Measurements from ENCODE around the gene JMJD8.

Gene JMJD8

GRCh38 chr16:645852-646678 lies 38.1 kb downstream of the JMJD8 start:
- DNase-seq (ENCODE audit: low read depth, low spot score): no peak
- H3K27ac ChIP-seq: no peak overlapping the region

- H3K27ac ChIP-seq: no peak overlapping the region
- DNase-seq (ENCODE audit: low read depth, low spot score): no peak
Measured at GRCh38 chr16:644556-644955, 39.6 kb downstream of the JMJD8 start.

GRCh38 chr16:643050-643368 lies 41.1 kb downstream of the JMJD8 start:
- DNase-seq (ENCODE audit: low read depth, low spot score): no peak
- no peak overlapping the region for H3K27ac ChIP-seq

GRCh38 chr16:642189-643049 lies 41.7 kb downstream of the JMJD8 start:
- no peak overlapping the region for H3K27ac ChIP-seq
- DNase-seq (ENCODE audit: low read depth, low spot score): no peak

- DNase-seq (ENCODE audit: low read depth, low spot score): no peak
- H3K27ac ChIP-seq: no peak within 1 kb of the TSS
Measured at GRCh38 chr16:641326-642188, 42.6 kb downstream of the JMJD8 start, which contains the start of gene MCRIP2. TSS of gene MCRIP2 (plus strand) at chr16:641828. CDS start at chr16:641992, 164 bp downstream.

GRCh38 chr16:640614-641013 lies 43.5 kb downstream of the JMJD8 start:
- H3K27ac ChIP-seq: no peak overlapping the region
- no peak for DNase-seq (ENCODE audit: low read depth, low spot score)

GRCh38 chr16:638836-639235 lies 45.3 kb downstream of the JMJD8 start:
- H3K27ac ChIP-seq: no peak overlapping the region
- no peak for DNase-seq (ENCODE audit: low read depth, low spot score)

GRCh38 chr16:638034-638543 lies 46.0 kb downstream of the JMJD8 start:
- H3K27ac ChIP-seq: no peak overlapping the region
- DNase-seq (ENCODE audit: low read depth, low spot score): no peak

GRCh38 chr16:637081-638018 lies 46.8 kb downstream of the JMJD8 start:
- no peak for DNase-seq (ENCODE audit: low read depth, low spot score)
- H3K27ac ChIP-seq: peak overlapping the region; percentile 78

- peak within 1 kb of the TSS; percentile 78 for H3K27ac ChIP-seq
- peak; percentile 68 for DNase-seq (ENCODE audit: low read depth, low spot score)
Measured at GRCh38 chr16:636206-637080, 47.7 kb downstream of the JMJD8 start, which contains the start of gene METTL26. TSS of gene METTL26 (minus strand) at chr16:636305. CDS start at chr16:636290, 15 bp downstream.

GRCh38 chr16:635573-636205 lies 48.4 kb downstream of the JMJD8 start:
- DNase-seq (ENCODE audit: low read depth, low spot score): no peak
- H3K27ac ChIP-seq: peak overlapping the region; percentile 78

GRCh38 chr16:634996-635395 lies 49.1 kb downstream of the JMJD8 start:
- H3K27ac ChIP-seq: no peak overlapping the region

GRCh38 chr16:634051-634670 lies 50.0 kb downstream of the JMJD8 start:
- no peak for DNase-seq (ENCODE audit: low read depth, low spot score)
- H3K27ac ChIP-seq: no peak overlapping the region

More at GRCh38 chr16:634996-635395, 49.1 kb downstream of the JMJD8 start:
- DNase-seq (ENCODE audit: low read depth, low spot score): no peak

GRCh38 chr16:633336-634050 lies 50.6 kb downstream of the JMJD8 start:
- H3K27ac ChIP-seq: no peak overlapping the region

GRCh38 chr16:632486-633335 lies 51.4 kb downstream of the JMJD8 start:
- no peak for DNase-seq (ENCODE audit: low read depth, low spot score)
- H3K27ac ChIP-seq: no peak overlapping the region

More at GRCh38 chr16:633336-634050, 50.6 kb downstream of the JMJD8 start:
- DNase-seq (ENCODE audit: low read depth, low spot score): no peak

Data from epithelial cell of prostate (primary cell).